ENCODE data around the gene PPP4R1.

PPP4R1 gene

DNA sequence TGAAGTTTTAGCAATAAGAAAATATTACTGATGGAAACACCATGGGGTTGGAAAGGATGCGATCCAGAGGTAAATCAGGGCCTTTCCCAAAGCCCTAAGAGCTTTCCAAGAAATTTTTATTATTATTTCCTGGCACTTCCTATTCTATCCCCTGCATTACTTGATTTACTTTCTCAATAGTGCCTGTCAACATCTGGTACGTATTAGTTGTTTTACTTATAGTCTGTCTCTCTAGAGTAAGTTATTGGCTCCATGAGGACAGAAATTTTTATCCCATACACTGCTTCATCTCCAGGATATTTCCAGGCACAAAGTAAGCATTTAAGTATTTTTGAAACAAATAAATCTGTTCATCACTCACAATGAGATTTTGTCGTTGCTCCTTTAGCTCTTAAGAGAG lies 18.1 kb downstream of the PPP4R1 start:
- DNase-seq, result no peak
- no peak for ATAC-seq

DNA sequence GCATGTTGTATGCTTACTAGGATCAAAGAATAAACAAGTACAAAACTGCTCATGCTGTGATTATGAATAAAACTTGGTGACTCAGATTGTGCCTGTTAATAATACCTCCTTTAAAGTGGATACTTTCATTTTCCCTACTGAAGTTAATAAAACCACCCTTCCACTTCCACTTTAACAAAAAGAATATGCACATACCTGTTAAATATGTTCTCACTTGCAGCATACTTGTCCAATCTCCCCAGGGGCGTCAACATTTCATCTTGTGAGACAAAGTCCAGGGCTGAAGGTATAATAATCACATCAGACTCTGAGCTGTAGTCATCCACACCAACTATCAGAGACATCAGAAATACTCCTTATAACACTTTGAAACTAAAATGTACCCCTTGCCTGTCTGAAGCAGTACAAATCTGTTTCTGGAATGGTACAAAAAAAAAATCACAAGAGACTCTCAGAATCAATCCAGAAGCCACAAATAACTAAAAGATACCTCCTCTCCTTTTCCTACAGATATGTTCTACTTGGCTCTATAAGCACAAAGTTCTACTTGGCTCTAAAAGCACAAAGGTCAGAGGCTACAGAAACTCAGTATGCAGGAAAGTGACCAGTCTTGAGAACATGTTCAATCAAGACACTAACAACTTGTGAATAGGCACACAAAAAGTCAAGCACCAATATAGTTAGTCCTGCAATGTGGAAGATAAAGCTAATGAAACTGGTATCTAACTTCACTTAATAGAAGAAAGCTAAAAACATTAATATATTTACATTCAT lies 19.3 kb downstream of the PPP4R1 start:
- no peak for ATAC-seq

DNA sequence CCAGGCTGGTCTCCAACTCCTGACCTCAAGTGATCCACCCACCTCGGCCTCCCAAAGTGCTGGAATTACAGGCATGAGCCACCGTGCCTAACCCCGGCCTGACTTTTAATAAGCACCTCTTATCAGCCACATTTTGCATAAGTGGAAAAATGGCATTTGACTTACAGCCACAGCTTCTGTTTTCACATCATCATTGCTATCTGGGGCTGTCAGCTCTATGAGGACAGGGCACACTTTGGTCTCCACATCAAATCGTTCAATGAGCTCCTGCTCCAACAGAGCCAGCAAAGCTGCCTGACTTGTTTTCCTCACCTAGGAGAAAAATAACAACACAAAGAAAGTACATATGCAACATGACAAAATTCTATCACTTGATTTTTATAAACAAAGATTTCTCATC lies 26.4 kb downstream of the PPP4R1 start:
- ATAC-seq (no peak), DNase-seq (no peak)

More for the DNA sequence above, 19.3 kb downstream of the PPP4R1 start:
- no peak for DNase-seq

DNA sequence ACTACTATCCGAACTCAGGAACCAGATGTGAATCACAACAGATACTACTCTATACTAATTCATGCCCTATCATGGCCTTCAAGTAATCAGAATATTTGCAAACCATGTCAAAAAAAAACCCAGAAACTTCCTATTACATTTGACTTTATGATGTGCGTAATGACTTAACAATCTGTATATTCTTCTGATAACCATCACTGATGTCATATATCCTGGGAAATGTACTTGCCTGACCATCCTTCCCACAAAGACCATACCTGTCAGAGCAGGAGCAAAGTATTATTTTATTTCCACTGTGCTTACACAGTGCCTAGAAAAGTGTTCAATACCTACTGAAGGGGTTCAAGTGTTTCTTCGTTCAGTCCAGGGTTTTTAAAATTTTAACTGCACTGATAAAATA lies 27.5 kb downstream of the PPP4R1 start:
- ATAC-seq (no peak), DNase-seq (no peak)

DNA sequence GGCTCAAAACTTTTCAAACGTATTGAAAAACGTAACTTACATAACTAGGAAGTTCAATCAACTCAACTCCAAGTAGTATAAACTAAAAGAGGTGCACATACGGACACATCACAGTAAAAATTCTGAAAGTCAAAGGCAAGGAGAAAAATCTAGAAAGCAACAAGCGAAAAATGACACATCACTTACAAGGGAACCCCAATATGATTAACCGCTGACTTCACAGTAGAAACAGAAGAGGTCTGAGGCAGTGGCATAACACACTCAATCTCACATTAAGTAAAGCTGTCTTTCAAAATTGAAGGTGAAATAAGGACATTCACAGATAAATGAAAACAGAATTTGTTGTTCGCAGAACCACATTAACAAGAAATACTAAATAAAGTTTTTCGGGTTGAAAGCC lies 32.7 kb downstream of the PPP4R1 start:
- DNase-seq, result no peak
- ATAC-seq, result no peak

DNA sequence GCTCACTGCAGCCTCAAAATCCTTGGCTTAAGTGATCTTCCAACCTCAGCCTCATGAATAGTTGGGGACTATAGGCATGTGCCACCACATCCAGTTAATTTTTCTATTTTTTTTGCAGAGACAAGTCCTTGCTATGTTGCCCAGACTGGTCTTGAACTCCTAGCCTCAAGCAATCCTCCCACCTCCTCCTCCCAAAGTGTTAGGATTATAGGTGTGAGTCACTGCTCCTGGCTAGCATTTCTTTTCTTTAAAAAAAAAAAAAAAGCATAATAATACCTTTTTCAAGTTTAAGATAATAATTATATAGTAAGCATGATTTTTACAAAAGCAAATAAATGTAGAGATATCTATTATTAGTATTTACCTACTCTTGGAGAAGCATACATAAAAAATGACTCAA lies 36.1 kb downstream of the PPP4R1 start:
- no peak for ATAC-seq
- no peak for DNase-seq

DNA sequence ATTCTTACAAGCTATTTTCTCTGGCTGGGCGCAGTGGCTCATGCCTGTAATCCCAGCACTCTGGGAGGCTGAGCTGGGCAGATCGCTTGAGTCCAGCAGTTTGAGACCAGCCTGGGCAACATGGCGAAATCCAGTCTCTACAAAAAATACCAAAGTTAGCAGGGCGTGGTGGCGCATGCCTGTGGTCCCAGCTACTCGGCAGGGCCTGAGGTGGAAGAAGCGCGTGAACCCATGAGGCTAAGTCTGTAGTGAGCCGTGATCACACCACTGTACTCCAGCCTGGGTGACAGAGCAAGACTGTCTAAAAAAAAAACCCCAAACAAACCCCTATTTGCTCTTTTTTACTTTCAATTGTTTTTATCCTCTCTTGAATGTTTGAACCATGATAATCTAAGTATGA lies 37.0 kb downstream of the PPP4R1 start:
- DNase-seq (no peak), ATAC-seq (no peak)

DNA sequence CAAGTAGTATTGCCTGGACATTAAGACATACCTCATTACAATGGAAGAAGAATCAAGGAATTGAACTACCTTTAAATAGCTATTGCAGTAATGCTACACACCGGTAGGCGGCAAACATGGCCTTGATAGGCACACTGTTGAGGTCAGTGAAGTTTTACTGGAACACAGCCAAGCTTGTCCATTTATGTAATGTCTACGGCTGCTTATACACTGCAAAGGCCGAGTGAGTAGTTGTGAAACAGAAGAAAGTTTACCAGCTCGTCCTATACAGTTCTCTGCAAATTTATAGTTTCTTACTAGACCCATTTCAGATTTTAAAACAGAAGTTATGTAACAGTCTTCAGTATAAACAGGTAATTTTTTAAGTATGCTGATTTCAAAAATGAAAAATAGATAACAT lies 38.8 kb downstream of the PPP4R1 start:
- ATAC-seq (no peak), DNase-seq (peak; percentile 13)

DNA sequence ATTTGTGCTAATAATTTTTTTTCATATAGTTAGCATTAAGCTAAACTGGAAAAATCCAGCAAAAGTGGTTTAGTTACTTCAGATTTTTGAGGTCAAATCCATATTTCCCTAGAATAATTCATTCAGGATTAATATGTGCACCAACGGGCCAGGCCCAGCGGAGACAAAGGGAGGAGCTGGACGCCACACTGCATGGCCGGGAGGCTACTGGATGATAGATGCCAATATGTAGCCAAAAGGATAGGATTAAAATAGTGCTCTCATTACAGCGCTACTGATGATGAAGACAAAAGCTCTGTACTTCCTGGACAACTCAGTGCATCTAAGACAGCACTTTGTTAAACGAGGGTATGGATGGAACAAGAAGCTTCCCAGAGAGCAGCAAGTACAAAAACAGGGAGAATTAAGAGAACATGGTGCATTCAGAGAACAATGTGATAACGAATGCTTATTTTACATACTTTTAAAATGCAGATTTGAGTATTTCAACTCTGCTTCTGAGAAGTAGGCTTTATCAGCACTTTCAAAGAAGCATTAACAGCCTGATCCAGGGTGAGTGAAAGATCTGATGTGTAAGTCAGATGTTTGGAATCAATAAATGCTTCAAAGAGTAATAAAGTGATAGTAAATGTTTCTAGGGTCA lies 39.8 kb downstream of the PPP4R1 start:
- ATAC-seq (no peak), DNase-seq (no peak)

DNA sequence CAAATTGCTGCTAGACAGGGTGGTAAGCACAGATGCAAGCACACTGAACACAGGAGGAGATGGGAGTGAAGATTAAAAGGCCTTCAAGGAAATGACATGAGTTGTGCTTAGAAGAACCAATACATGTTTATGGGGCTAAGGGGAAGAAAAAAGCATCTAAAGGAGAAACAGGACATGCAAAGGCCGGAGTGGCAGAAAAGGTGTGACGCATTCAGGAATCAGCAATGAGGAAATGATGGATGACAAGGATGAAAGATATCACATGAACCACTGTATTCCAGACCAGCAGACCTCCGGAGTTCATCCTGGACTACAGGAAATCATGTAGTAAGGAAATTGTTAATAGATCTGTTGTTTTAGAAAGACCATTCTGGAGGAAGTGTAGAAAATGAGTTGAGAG lies 42.8 kb downstream of the PPP4R1 start:
- ATAC-seq (no peak), DNase-seq (no peak)

DNA sequence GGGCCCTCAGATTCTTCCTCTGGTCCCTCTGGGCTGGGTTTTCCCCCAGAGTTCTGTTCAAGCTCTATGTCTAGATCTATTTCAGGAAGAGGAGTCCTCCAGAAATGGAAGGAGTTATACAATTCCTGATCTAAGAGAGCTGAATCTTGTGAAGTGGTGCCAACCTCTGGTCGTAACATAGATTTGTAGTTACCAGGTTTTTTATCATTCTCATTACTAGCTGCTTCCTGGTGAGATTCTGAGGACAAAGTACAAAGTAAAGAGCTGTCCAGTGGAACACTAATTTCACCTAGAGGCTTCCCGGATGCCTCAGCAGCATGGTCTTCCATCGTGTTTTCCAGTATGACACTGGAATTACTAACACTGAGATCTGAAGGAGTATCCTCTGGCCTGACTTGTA lies 44.1 kb downstream of the PPP4R1 start:
- DNase-seq (no peak), ATAC-seq (no peak)

DNA sequence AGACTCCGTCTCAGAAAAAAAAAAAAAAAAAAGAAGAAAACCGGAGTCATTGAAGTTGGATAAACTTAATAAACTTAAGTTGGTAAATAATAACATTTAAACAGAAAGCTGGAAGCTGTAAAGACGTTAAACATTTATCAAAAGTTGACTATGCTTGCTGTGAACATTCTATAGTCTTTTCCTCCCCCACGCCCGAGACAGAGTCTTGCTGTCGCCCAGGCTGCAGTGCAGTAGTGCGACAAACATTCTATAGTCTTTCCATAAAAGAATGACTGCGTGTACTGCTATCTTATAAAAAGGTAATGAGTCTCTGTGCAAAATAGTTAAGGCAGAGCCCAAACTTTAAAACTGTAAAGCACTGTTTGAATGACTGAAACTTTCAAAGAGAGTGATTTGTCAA lies 45.2 kb downstream of the PPP4R1 start:
- ATAC-seq, result no peak
- no peak for DNase-seq

DNA sequence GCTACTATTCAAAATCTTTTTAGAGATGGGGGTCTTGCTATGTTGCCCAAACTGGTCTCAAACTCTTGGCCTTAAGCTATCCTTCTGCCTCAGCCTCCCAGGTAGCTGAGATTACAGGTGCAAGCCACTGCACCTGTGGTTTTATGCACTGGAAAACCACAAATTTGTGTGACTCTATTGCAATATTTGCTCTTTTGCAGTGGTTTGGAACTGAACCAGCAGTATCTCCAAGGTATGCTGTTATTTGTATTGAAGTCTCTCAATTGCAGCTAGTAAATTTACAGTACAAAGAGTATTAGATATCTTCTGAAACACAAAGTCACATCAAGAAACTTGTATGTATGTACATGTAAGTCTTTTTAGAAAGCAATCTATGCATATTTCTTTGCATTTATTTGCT lies 46.2 kb downstream of the PPP4R1 start:
- DNase-seq (no peak), ATAC-seq (no peak)

DNA sequence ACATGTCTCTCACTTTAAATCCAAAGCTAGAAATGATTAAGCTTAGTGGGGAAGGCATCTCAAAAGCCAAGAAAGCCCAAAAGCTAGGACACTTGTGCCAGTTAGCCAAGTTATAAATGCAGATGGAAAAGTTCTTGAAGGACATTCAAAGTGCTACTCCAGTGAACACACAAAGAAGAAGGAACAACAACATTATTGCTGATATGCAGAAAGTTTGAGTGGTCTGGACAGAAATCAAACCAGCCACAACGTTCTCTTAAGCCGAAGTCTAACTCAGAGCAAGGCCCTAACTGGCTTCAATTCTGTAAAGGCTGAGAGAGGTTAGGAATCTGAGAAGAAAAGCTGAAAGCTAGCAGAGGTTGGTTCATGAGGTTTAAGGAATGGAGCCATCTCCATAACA lies 49.0 kb downstream of the PPP4R1 start:
- ATAC-seq, result no peak
- no peak for DNase-seq

DNA sequence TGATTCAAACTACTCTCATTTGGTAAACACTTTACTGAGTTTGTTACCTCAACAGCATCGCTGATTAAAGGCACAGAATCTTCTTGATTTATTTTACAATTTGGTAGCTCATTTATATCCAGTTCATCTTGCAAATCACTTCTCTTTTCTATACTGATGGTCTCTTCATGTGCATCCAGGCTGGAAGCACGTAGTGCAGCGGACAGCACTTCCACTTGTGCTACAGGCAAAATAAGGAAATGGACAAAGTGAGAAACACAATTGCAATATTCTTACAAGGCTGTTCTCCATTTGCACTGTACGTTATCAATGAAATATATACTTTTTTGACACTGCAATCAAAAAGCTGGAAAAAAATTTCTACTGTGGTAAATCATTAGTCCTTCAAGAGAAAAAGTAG lies 51.0 kb downstream of the PPP4R1 start:
- ATAC-seq (no peak), DNase-seq (no peak)

DNA sequence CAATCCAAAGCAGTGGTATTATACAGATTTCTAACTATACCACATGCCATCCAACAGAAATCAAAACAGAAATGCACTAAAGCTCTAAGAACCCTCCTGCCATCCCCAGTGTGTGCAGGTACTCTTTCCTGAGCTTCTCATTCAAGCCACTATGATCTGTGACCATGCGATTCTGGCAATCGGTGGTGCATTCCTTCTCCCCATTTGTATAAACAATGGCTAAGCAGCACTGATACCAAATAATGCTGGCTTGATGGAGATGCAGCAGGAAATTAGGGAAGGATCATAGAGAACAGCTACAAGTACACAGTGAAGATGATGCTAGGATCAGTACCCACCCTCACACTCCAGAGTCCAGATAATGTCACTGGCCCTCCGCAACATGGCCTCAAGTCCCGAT lies 51.8 kb downstream of the PPP4R1 start:
- no peak for ATAC-seq
- DNase-seq, result no peak

DNA sequence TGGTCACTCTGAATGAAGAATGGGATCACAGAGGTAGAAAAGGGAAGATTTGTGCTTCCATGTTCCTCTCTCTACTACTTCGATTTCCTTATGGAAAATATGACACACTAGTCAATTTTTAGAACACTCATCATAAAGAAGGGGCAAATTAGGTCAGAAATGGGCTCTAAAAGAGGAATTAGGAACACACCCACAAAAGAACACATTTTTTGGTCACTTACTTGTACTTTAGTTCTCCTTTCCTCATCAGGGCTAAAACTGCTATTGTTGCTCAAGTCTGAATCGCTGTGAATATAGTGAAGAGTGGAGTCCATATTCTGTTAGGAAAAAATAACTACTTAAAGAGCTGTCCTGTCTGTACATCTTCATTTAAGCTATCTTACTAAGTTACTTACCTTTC lies 52.6 kb downstream of the PPP4R1 start:
- no peak for DNase-seq
- no peak for ATAC-seq

DNA sequence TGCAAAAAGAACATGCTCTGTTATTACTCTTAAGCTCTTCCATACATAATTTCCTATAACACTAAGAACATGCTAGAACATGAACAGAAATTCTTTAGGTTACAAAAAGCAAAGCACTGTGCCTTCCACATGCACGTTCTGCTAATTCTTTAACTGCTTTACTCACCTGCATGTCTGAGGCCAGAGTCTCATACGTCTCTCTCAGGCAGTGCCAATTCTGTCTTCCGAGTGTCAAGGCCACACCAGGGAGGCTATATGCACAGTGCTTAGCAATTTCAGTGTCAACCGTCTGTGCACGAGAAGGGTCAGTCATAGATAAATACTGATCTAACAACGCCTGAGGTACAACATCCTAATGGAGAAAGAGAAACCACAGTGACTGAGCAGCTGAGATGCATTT lies 55.1 kb downstream of the PPP4R1 start:
- DNase-seq (no peak), ATAC-seq (no peak)

DNA sequence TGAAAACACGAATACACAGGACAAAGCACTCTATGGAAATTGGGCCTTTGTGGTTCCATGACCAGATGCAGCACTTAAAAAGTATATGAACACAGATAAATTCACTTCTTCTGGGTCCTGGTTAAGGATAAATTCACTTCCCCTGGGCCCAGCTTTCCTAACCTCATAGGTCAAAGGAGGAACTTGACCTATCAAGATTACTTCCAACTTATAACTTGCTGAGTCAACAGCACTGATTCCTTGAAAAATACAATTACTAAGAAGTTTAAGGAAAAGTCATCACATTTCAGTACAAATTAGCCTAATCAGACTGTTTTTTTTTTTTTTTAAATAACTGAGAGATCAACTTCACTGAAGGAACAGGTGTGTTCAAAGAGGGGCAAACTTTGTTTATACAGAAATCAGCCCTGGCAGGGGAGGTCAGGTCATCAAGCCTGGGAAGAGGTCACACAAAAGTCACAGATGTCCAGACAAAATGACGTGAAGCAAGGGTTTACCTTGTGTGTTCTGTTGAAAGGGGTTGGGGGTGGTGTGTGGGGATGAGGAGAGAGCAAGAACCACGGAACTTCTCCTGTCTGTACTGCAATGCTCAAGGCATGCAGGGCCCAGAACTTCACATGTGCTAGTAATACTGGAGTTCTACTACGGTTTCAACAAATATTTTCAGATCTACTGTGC lies 55.8 kb downstream of the PPP4R1 start:
- DNase-seq (no peak), ATAC-seq (no peak)

DNA sequence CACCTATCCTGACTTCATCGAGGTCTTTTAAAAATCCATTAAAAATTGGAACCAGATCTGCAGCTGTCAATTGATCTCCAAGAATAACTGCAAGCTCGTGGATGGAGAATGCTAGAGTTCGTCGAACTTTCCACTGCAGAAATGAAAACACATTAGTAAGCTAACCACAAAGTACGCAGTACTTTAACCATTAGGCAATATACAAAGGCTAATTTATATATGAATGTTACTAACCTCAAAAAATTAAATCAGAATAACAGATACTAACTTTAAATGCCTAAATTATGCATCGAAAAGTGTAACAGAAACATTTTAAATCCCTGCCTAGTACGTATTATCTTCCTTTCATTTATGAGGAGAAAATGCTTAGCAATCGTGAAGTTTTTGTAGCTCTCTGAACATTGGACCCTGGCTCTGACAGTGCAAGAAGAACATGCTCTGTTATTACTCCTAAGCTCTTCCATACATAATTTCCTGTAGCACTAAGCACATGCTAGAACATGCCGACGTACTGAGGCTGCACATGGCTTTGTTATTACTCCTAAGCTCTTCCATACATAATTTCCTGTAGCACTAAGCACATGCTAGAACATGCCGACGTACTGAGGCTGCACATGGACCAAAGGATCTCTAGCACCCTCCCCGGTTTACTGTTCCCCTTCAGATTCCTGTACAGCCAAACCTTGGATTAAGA lies 57.0 kb downstream of the PPP4R1 start:
- ATAC-seq (no peak), DNase-seq (no peak)

DNA sequence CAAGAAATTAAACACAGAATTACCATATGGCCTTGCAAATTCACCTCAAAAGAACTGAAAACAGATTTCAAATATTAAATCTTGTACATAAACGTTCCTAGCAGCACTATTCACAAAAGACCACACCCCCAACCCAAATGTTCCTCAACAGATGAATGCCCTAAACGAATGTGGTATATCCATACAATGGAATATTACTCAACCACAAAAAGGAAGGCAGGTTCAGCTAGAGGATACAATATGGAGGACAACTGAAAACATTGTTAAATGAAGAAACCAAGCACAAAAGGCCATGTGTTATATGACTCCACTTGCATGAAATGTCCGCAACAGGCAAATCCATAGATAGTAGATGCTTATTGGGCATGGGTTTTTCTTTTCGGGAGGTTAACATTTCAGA lies 61.7 kb downstream of the PPP4R1 start:
- ATAC-seq (no peak), DNase-seq (no peak)

DNA sequence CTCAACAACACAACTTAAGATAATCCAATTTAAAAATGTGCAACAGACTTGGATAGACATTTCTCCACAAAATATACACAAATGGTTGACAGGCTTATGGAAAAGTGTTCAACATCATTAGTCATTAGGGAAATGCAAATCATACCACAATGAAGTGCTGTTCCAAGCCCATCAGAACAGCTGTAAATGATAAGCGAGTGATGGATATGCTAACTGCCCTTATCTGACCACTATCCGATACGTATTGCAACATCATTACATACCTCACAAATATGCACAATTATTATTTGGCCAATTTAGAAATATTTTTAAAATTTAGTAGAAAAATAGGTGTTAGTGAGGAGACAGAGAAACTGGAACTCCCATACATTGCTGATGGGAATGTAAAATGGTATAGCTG lies 62.2 kb downstream of the PPP4R1 start:
- DNase-seq, result no peak

DNA sequence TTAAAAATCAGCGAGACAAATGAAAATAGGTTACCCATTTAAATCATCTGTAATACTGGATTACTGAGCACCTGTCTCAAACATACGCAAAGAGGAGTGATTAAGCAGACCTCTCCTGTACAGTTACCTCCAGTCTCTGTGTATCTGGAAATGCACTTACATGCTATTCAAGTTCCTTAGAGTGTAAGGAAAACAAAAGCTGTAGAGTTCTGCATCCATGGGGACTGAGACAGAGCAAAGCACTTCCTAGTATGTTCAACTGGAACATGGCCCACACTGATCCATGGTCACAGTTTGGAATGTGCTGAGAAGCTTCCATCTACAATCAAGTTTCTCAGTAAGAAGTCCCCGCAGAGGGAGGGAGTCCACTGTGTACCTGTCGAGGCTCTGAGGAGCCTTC lies 63.9 kb downstream of the PPP4R1 start:
- DNase-seq (no peak), ATAC-seq (no peak)

More for the DNA sequence above, 62.2 kb downstream of the PPP4R1 start:
- no peak for ATAC-seq

Data from stimulated activated naive CD8-positive, alpha-beta T cell treated with anti-CD3 and anti-CD28 coated beads, Interleukin-15, Interleukin-2, amounts not matched to agents 100 U/mL and 50 U/mL, for 24 hours (primary cell).